ENCODE measurements around the gene SBF1. TPM values are rescaled to one million over a fixed set of nuclear protein-coding genes. Genes with fewer than 3 reads are reported as not detected.
"Not testable (repeated sequence)": the region's sequence is repeated elsewhere in the genome, so short reads cannot be mapped to it uniquely, and the experiment has no call there.

Gene SBF1
- total RNA-seq, 4 donors from 2014 or later = 92.5 to 137 (median 115) TPM

DNA sequence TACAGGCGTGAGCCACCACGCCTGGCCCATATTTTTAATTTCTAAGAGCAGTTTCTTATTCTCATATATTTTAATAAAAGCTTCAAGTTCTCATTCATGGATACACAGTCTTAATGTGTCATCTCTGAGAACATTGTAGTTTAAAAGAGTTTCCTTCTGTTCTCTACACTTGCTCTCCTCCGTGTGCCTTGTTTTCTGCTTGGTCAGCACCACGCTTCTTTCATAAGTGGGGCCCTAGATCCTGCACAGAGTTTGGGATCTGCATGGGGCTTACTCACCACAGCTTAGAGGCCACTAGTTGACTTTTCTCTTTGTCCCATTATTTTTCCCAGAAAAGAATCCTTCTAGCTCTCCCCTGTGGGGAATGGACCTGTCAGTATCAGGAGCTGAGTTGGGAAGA lies 72.9 kb downstream of the SBF1 start:
- 96% methylated on average over 4 of the region's 4 CpGs for WGBS
- DNase-seq (ENCODE audit: low spot score in 2 of 2) = no peak
- Histone ChIP-seq H3K4me3 (no peak overlapping the region), H3K27me3 (no peaks in the 10 kb centered on the region), H3K27ac (no peak overlapping the region), H3K36me3 (peaks cover 9% of the 10 kb centered on the region), H3K9me3 (no peaks in the 10 kb centered on the region), H3K4me1 (peaks cover 26% of the 10 kb centered on the region)
- TF ChIP-seq, protein P1, sequence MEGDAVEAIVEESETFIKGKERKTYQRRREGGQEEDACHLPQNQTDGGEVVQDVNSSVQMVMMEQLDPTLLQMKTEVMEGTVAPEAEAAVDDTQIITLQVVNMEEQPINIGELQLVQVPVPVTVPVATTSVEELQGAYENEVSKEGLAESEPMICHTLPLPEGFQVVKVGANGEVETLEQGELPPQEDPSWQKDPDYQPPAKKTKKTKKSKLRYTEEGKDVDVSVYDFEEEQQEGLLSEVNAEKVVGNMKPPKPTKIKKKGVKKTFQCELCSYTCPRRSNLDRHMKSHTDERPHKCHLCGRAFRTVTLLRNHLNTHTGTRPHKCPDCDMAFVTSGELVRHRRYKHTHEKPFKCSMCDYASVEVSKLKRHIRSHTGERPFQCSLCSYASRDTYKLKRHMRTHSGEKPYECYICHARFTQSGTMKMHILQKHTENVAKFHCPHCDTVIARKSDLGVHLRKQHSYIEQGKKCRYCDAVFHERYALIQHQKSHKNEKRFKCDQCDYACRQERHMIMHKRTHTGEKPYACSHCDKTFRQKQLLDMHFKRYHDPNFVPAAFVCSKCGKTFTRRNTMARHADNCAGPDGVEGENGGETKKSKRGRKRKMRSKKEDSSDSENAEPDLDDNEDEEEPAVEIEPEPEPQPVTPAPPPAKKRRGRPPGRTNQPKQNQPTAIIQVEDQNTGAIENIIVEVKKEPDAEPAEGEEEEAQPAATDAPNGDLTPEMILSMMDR (IDR thresholded peaks at IDR 0.05) = no peak
- TF ChIP-seq POLR2A (IDR thresholded peaks at IDR 0.05) (no peak), POLR2AphosphoS5 (IDR thresholded peaks at IDR 0.05) (no peak), EP300 (IDR thresholded peaks at IDR 0.05) (no peak)

DNA sequence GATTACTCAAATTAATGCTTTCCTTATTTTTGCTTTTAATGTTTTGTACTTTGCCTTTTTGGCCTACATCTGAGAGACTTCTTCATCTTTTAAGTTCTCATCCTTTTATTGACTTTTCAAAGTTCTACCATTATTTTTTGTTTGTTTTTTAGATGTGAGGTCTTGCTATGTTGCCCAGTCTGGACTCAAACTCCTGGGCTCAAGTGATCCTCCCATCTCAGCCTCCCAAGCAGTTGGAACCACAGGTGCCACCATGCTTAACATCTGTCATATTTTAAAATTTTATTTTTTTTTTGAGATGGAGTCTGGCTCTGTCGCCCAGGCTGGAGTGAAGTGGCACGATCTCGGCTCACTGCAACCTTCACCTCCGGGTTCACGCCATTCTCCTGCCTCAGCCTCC lies 73.9 kb downstream of the SBF1 start:
- WGBS = 93% methylated on average over 5 of the region's 5 CpGs

DNA sequence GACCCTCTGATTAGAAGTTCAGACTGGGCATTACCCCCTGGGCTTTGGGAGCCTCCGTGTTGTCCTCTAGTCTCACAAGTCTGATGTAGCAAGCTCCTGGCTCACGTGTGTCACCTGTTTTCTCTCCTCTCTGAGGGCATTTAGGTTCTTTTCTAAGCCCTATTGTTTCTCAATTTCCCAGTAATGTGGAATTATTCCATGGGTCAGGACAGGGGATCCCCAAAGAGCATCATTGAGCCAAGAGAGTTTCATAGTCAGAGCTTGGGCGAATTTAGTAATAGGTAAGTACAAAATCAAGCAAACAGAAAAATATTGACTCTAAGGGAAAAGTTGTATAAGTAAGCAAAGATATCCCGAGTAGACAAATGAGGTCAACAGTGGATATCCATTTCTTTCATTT lies 74.4 kb downstream of the SBF1 start:
- WGBS = 81% methylated on average over 4 of the region's 4 CpGs

More for the DNA sequence above, 73.9 kb downstream of the SBF1 start:
- Histone ChIP-seq H3K36me3 (peaks cover 13% of the 10 kb centered on the region), H3K27ac (no peak overlapping the region), H3K9me3 (no peaks in the 10 kb centered on the region), H3K4me3 (no peak overlapping the region), H3K4me1 (peaks cover 26% of the 10 kb centered on the region), H3K27me3 (no peaks in the 10 kb centered on the region)
- no peak for DNase-seq (ENCODE audit: low spot score in 2 of 2)
- no peak for TF ChIP-seq POLR2A (IDR thresholded peaks at IDR 0.05)
- TF ChIP-seq EP300 (IDR thresholded peaks at IDR 0.05) = no peak
- TF ChIP-seq POLR2AphosphoS5 (IDR thresholded peaks at IDR 0.05) = no peak
- TF ChIP-seq, protein P1 (IDR thresholded peaks at IDR 0.05) = no peak

DNA sequence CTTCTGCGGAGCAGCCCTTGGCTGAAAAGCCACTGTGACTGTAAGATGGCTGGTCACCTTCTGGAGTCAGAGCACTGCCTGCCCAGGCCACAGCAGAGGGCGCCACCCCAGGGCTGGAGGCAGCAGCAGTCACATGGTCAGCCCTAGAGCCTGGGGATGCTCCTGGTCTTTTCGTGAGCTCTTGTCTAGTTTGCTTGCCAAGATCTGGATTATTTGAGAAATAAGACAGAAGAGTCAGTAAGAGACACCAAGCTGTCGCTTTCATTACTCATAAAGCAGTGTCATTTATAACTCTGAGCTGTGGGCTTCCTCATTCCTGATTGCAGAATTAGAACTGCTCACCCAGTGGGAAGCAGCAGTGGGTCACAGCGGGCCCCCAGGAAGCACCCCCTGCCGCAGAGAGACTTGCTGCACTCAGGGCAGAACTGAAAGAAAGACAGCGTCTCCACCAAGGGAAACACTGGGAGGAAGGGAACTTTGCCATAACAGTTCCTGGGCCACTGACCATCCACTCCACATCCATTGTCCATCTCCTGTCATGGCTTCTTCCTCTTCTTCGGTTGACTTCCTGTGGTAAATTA lies 75.0 kb downstream of the SBF1 start:
- Histone ChIP-seq H3K9me3 (no peaks in the 10 kb centered on the region), H3K36me3 (peaks cover 19% of the 10 kb centered on the region), H3K4me1 (peaks cover 26% of the 10 kb centered on the region), H3K4me3 (no peak overlapping the region), H3K27me3 (no peaks in the 10 kb centered on the region), H3K27ac (peak overlapping the region; percentile 46)
- no peak for DNase-seq (ENCODE audit: low spot score in 2 of 2)
- TF ChIP-seq, protein P1 (IDR thresholded peaks at IDR 0.05) = peak in 1 of 2 donors; percentile 28
- TF ChIP-seq EP300 (IDR thresholded peaks at IDR 0.05) = no peak
- 66% methylated on average over 6 of the region's 8 CpGs for WGBS

More for the DNA sequence above, 74.4 kb downstream of the SBF1 start:
- H3K36me3 ChIP-seq = peaks cover 19% of the 10 kb centered on the region
- no peak overlapping the region for H3K27ac ChIP-seq
- TF ChIP-seq, protein P1 (IDR thresholded peaks at IDR 0.05) = no peak
- TF ChIP-seq EP300 (IDR thresholded peaks at IDR 0.05) = no peak
- no peak for TF ChIP-seq POLR2AphosphoS5 (IDR thresholded peaks at IDR 0.05)
- TF ChIP-seq POLR2A (IDR thresholded peaks at IDR 0.05) = no peak
- peaks cover 26% of the 10 kb centered on the region for H3K4me1 ChIP-seq
- no peaks in the 10 kb centered on the region for H3K9me3 ChIP-seq
- DNase-seq (ENCODE audit: low spot score in 2 of 2) = no peak
- H3K27me3 ChIP-seq = no peaks in the 10 kb centered on the region
- no peak overlapping the region for H3K4me3 ChIP-seq

DNA sequence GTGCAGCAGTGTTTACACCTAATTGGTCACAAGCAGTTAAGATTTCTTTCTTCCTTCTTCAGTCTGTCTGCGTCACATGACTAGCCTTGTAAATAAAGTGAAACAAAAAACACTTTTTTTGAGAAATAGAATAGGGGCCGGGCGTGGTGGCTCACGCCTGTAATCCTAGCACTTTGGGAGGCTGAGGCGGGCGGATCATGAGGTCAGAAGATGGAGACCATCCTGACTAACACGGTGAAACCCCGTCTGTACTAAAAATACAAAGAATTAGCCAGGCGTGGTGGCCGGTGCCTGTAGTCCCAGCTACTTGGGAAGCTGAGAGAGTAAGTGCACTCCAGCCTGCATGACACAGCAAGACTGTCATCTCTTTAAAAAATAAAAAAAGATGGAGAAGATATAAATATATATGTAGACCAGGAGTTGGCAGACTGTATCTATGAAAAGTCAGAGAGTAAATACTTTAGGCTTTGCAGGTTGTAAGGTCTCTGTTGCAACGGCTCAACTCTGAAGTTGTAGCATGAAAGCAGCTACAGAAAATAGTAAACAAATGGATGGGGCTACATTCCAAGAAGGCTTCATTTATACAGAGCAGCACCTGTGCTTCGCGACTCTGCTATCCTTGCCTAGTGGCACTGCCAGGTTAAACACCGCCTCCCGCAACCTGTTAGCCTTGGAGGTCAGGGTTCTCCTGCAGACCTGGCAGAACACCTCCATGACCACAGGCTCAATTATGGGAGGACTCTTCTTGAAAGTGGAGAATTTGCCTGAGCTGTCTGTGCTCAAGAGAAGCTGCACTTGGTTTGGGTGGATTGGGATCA lies 75.8 kb downstream of the SBF1 start:
- 77% methylated on average over 15 of the region's 15 CpGs for WGBS
- no peak for TF ChIP-seq POLR2AphosphoS5 (IDR thresholded peaks at IDR 0.05)
- TF ChIP-seq, protein P1 (IDR thresholded peaks at IDR 0.05) = no peak
- TF ChIP-seq EP300 (IDR thresholded peaks at IDR 0.05) = no peak
- TF ChIP-seq POLR2A (IDR thresholded peaks at IDR 0.05) = no peak
- Histone ChIP-seq H3K9me3 (no peaks in the 10 kb centered on the region), H3K36me3 (peaks cover 22% of the 10 kb centered on the region), H3K4me1 (peaks cover 26% of the 10 kb centered on the region), H3K4me3 (no peak overlapping the region), H3K27me3 (no peaks in the 10 kb centered on the region), H3K27ac (peak overlapping the region; percentile 46)
- no peak for DNase-seq (ENCODE audit: low spot score in 2 of 2)

DNA sequence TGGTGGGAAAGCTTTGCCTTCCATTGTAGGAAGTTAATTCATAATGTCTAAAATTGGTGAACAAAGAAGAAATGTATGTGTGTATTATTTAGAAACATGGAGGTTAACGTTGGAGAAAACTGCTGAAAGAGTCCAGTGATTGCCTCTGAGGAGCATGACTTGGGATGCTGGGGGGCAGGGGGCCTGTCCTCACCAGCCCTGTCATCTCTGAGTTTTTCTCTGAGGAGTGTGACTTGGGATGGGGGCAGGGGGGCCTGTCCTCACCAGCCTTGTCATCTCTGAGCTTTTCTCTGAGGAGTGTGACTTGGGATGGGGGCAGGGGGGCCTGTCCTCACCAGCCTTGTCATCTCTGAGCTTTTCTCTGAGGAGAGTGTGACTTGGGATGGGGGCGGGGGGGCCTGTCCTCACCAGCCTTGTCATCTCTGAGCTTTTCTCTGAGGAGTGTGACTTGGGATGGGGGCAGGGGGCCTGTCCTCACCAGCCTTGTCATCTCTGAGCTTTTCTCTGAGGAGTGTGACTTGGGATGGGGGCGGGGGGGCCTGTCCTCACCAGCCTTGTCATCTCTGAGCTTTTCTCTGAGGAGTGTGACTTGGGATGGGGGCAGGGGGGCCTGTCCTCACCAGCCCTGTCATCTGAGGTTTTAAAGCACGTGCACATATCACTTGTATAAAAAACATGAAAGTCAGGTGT lies 77.3 kb downstream of the SBF1 start:
- H3K36me3 ChIP-seq = peaks cover 28% of the 10 kb centered on the region
- not testable (repeated sequence) for H3K27ac ChIP-seq
- 50% methylated on average over 3 of the region's 4 CpGs for WGBS

More for the DNA sequence above, 77.3 kb downstream of the SBF1 start:
- H3K27me3 ChIP-seq; H3K9me3 ChIP-seq; DNase-seq (ENCODE audit: low spot score in 2 of 2); H3K4me3 ChIP-seq: not testable (repeated sequence)
- H3K4me1 ChIP-seq = peaks cover 16% of the 10 kb centered on the region
